WTC11 (cell line): ENCODE data around the gene C9orf57. TPM values are rescaled to one million over a fixed set of nuclear protein-coding genes. Genes with fewer than 3 reads are reported as not detected.

Experiments
- ATAC-seq: fragments of 200-7000 bp; cut with Tn5 transposase; 2 replicates; pipeline ENCODE4 v1.10.0; 2021; ENCODE audit warnings: mild to moderate bottlenecking, moderate library complexity
- CTCF ChIA-PET: fragments of 300-600 bp; sonication (Branson Sonifier 250); formaldehyde crosslinking; loops from one replicate; lab custom pipeline; 2021; ENCODE audit warnings: antibody characterized with exemption; lab: Charles Lee
- POLR2A ChIA-PET: fragments of 350-600 bp; sonication (Branson Sonifier 250); formaldehyde crosslinking; loops from one replicate; lab custom pipeline; 2021; ENCODE audit warnings: antibody characterized with exemption; lab: Charles Lee
- DNase-seq: peaks from one replicate; pipeline ENCODE4 v3.0.0; 2021; ENCODE audit warnings: low spot score
- H3K27ac Mint-ChIP-seq: 2 replicates; pipeline ENCODE4 v1.8.0; 2021; ENCODE audit warnings: mixed read lengths
- H3K27me3 Mint-ChIP-seq: 2 replicates; pipeline ENCODE4 v1.8.0; 2021; ENCODE audit warnings: low read depth, mild to moderate bottlenecking, moderate library complexity, mixed read lengths
- H3K36me3 Mint-ChIP-seq: 2 replicates; pipeline ENCODE4 v1.8.0; 2021; ENCODE audit warnings: mixed read lengths
- H3K4me1 Mint-ChIP-seq: 2 replicates; pipeline ENCODE4 v1.8.0; 2022; ENCODE audit warnings: mixed read lengths
- H3K4me3 Mint-ChIP-seq: 2 replicates; pipeline ENCODE4 v1.8.0; 2021; ENCODE audit warnings: mild to moderate bottlenecking, moderate library complexity, mixed read lengths
- H3K9me3 Mint-ChIP-seq: 2 replicates; pipeline ENCODE4 v1.8.0; 2021; ENCODE audit warnings: mixed read lengths
- CDX4 ChIP-seq: fragments of 250-450 bp; sonication (Bioruptor Pico); IDR thresholded peaks from 2 replicates; pipeline ENCODE4 v1.9.0; 2021; ENCODE audit warnings: moderate library complexity, mild to moderate bottlenecking, inconsistent platforms, borderline replicate concordance
- CTCF ChIP-seq: fragments of 200-600 bp; IDR thresholded peaks from 2 replicates; pipeline ENCODE4 v1.8.0; 2022; ENCODE audit warnings: antibody characterized with exemption
- EMX1 ChIP-seq: fragments of 250-450 bp; sonication (Bioruptor Pico); IDR thresholded peaks from 2 replicates; pipeline ENCODE4 v1.8.0; 2021; ENCODE audit warnings: mild to moderate bottlenecking
- ETV6 ChIP-seq: sonication (generic); formaldehyde crosslinking; IDR thresholded peaks from 2 replicates; pipeline ENCODE4 v1.8.1; 2022; ENCODE audit warnings: mild to moderate bottlenecking, missing genetic modification reagents
- FOXJ3 ChIP-seq: sonication (generic); formaldehyde crosslinking; IDR thresholded peaks from 2 replicates; pipeline ENCODE4 v1.9.0; 2021; ENCODE audit warnings: missing genetic modification reagents, mild to moderate bottlenecking, borderline replicate concordance
- IRF2 ChIP-seq: sonication (generic); formaldehyde crosslinking; IDR thresholded peaks from 2 replicates; pipeline ENCODE4 v1.8.0; 2022; ENCODE audit warnings: low read depth, missing genetic modification reagents, borderline replicate concordance
- NFE2L1 ChIP-seq: sonication (generic); formaldehyde crosslinking; IDR thresholded peaks from 2 replicates; pipeline ENCODE4 v1.8.1; 2023; ENCODE audit warnings: missing genetic modification reagents
- PRDM15 ChIP-seq: sonication (generic); formaldehyde crosslinking; IDR thresholded peaks from 2 replicates; pipeline ENCODE4 v1.8.0; 2022; ENCODE audit warnings: missing genetic modification reagents
- SMAD4 ChIP-seq: sonication (generic); formaldehyde crosslinking; IDR thresholded peaks from 2 replicates; pipeline ENCODE4 v1.8.0; 2022; ENCODE audit warnings: mild to moderate bottlenecking, missing genetic modification reagents
- TCF7 ChIP-seq: sonication (generic); formaldehyde crosslinking; IDR thresholded peaks from 2 replicates; pipeline ENCODE4 v1.8.0; 2022; ENCODE audit warnings: mild to moderate bottlenecking, low read depth, missing genetic modification reagents, moderate library complexity
- USF1 ChIP-seq: sonication (generic); formaldehyde crosslinking; IDR thresholded peaks from 2 replicates; pipeline ENCODE4 v1.8.0; 2022; ENCODE audit warnings: mild to moderate bottlenecking, missing genetic modification reagents
- ZBTB21 ChIP-seq: sonication (generic); formaldehyde crosslinking; IDR thresholded peaks from 2 replicates; pipeline ENCODE4 v1.8.1; 2023; ENCODE audit warnings: mild to moderate bottlenecking, missing genetic modification reagents, borderline replicate concordance
- ZNF423 ChIP-seq: fragments of 250-450 bp; sonication (Bioruptor Pico); IDR thresholded peaks from 2 replicates; pipeline ENCODE4 v2.1.2; 2022; ENCODE audit warnings: mild to moderate bottlenecking, moderate library complexity
- ZNF512 ChIP-seq: sonication (generic); formaldehyde crosslinking; IDR thresholded peaks from 2 replicates; pipeline ENCODE4 v1.8.1; 2022; ENCODE audit warnings: missing genetic modification reagents, borderline replicate concordance
- total RNA-seq: library from RNA; stranded (reverse); gene quantifications from 3 replicates; pipeline ENCODE4 v1.2.3, GENCODE V29; 2021

C9orf57 gene
- total RNA-seq, 1 experiment from 2014 or later = not detected

- POLR2A ChIA-PET = no interaction called here
- Mint-ChIP-seq H3K4me1 (peaks cover 30% of the 10 kb centered on the region), H3K9me3 (peaks cover 20% of the 10 kb centered on the region), H3K27me3 (peaks cover 4% of the 10 kb centered on the region; the same call in 1 of the 2 replicates), H3K36me3 (peaks cover 16% of the 10 kb centered on the region), H3K27ac (no peak overlapping the region), H3K4me3 (no peak overlapping the region)
- CTCF ChIA-PET = interaction anchor here (1.8 kb wide), 1 partner anchor 19 kb away, joined by 9 read pairs; no protein-coding TSS in a partner anchor
- no peak for TF ChIP-seq ZBTB21 (CRISPR knock-in tag)
- no peak for TF ChIP-seq USF1
- no peak for TF ChIP-seq ETV6 (CRISPR knock-in tag)
- no peak for TF ChIP-seq CTCF
- no peak for TF ChIP-seq SMAD4 (CRISPR knock-in tag)
- no peak for TF ChIP-seq PRDM15 (CRISPR knock-in tag)
- TF ChIP-seq IRF2 = no peak
- no peak for TF ChIP-seq ZNF423 (CRISPR knock-in tag)
- TF ChIP-seq FOXJ3 (CRISPR knock-in tag) = no peak
- no peak for TF ChIP-seq NFE2L1
- no peak for TF ChIP-seq TCF7 (CRISPR knock-in tag)
- no peak for TF ChIP-seq CDX4
- no peak for TF ChIP-seq ZNF512 (CRISPR knock-in tag)
- no peak for TF ChIP-seq EMX1 (CRISPR knock-in tag)
- no peak for ATAC-seq
- no peak for DNase-seq
Observed at GRCh38 chr9:72005451-72005850, 55.0 kb downstream of the C9orf57 start.

Other genes starting within 250 kb of the C9orf57 start
- gene ABHD17B, start 149.4 kb downstream of the C9orf57 start, total RNA-seq = 55.0 to 59.9 TPM (median 56.6 TPM) in 3 replicates
- gene C9orf85, start 149.0 kb downstream of the C9orf57 start, total RNA-seq = 13.2 to 20.2 TPM (median 15.2 TPM) in 3 replicates
- gene GDA, start 88.8 kb upstream of the C9orf57 start, total RNA-seq = 0.25 to 0.68 TPM (median 0.39 TPM) in 3 replicates